ENCODE data around the gene CD300LG. TPM values are rescaled to one million over a fixed set of nuclear protein-coding genes. Genes with fewer than 3 reads are reported as not detected.

The CD300LG gene
- total RNA-seq, 1 experiment from 2014 or later, result not detected

GRCh38 chr17:43871946-43872690 is 25.1 kb downstream of the CD300LG start:
- DNase-seq, result no peak
- peaks cover 9% of the 10 kb centered on the region for H3K9me3 Mint-ChIP-seq (ENCODE audit: unreplicated experiment)
- H3K27ac Mint-ChIP-seq (ENCODE audit: unreplicated experiment), result no peak overlapping the region
- CTCF ChIA-PET, result no interaction called here
- POLR2A ChIA-PET, result no interaction called here
- no peaks in the 10 kb centered on the region for H3K36me3 ChIP-seq (ENCODE audit: control insufficient read depth, insufficient read depth, low read length)
- H3K4me1 Mint-ChIP-seq (ENCODE audit: low read depth, unreplicated experiment), result peaks cover 6% of the 10 kb centered on the region
- H3K36me3 Mint-ChIP-seq (ENCODE audit: insufficient read depth, unreplicated experiment), result no peaks in the 10 kb centered on the region
- BruUV-seq (replicated peaks), result no TSS peak
- H3K4me3 Mint-ChIP-seq (ENCODE audit: unreplicated experiment), result peak overlapping the region; percentile 27
- no peaks in the 10 kb centered on the region for H3K4me1 ChIP-seq
- peaks cover 10% of the 10 kb centered on the region for H3K27me3 Mint-ChIP-seq (ENCODE audit: insufficient read depth, unreplicated experiment)
- no peaks in the 10 kb centered on the region for H3K27me3 ChIP-seq (replicated peaks; ENCODE audit: control insufficient read depth, insufficient read depth, low read length)
- H3K4me3 ChIP-seq (ENCODE audit: low read depth, low read length), result no peak overlapping the region
- intact Hi-C loops (cut with micrococcal nuclease; ENCODE audit: unreplicated experiment), result no loop called here
- no peak for TF ChIP-seq CTCF (IDR thresholded peaks at IDR 0.05; ENCODE audit: insufficient read depth in 1 of 2, low read depth in 1 of 2, low read length in 1 of 2, severe bottlenecking in 1 of 2, unreplicated experiment in 1 of 2)
- no peaks in the 10 kb centered on the region for H3K9me3 ChIP-seq

- Histone ChIP-seq H3K9me3 (no peaks in the 10 kb centered on the region), H3K27me3 (replicated peaks; ENCODE audit: control insufficient read depth, insufficient read depth, low read length) (no peaks in the 10 kb centered on the region), H3K36me3 (ENCODE audit: control insufficient read depth, insufficient read depth, low read length) (no peaks in the 10 kb centered on the region), H3K4me3 (ENCODE audit: low read depth, low read length) (no peak overlapping the region), H3K4me1 (no peaks in the 10 kb centered on the region)
- POLR2A ChIA-PET, result no interaction called here
- H3K4me1 Mint-ChIP-seq (ENCODE audit: low read depth, unreplicated experiment), result peaks cover 6% of the 10 kb centered on the region
- no peaks in the 10 kb centered on the region for H3K36me3 Mint-ChIP-seq (ENCODE audit: insufficient read depth, unreplicated experiment)
- H3K27ac Mint-ChIP-seq (ENCODE audit: unreplicated experiment), result no peak overlapping the region
- peaks cover 7% of the 10 kb centered on the region for H3K27me3 Mint-ChIP-seq (ENCODE audit: insufficient read depth, unreplicated experiment)
- CTCF ChIA-PET, result no interaction called here
- TF ChIP-seq CTCF (IDR thresholded peaks at IDR 0.05; ENCODE audit: insufficient read depth in 1 of 2, low read depth in 1 of 2, low read length in 1 of 2, severe bottlenecking in 1 of 2, unreplicated experiment in 1 of 2), result peak in 1 of 2 experiments; percentile 25
- H3K4me3 Mint-ChIP-seq (ENCODE audit: unreplicated experiment), result no peak overlapping the region
- DNase-seq, result no peak
- peaks cover 9% of the 10 kb centered on the region for H3K9me3 Mint-ChIP-seq (ENCODE audit: unreplicated experiment)
- BruUV-seq (replicated peaks), result no TSS peak
- intact Hi-C loops (cut with micrococcal nuclease; ENCODE audit: unreplicated experiment), result no loop called here
These were observed 26.1 kb downstream of the CD300LG start for GRCh38 chr17:43873091-43873490.

GRCh38 chr17:43873815-43874214 is 26.8 kb downstream of the CD300LG start:
- CTCF ChIA-PET, result no interaction called here
- H3K4me3 Mint-ChIP-seq (ENCODE audit: unreplicated experiment), result no peak overlapping the region
- no peaks in the 10 kb centered on the region for H3K27me3 ChIP-seq (replicated peaks; ENCODE audit: control insufficient read depth, insufficient read depth, low read length)

More at GRCh38 chr17:43873815-43874214, 26.8 kb downstream of the CD300LG start:
- POLR2A ChIA-PET, result no interaction called here
- no TSS peak for BruUV-seq (replicated peaks)
- intact Hi-C loops (cut with micrococcal nuclease; ENCODE audit: unreplicated experiment), result no loop called here
- no peak for DNase-seq
- Mint-ChIP-seq H3K4me1 (ENCODE audit: low read depth, unreplicated experiment) (peaks cover 9% of the 10 kb centered on the region), H3K36me3 (ENCODE audit: insufficient read depth, unreplicated experiment) (no peaks in the 10 kb centered on the region), H3K27me3 (ENCODE audit: insufficient read depth, unreplicated experiment) (peaks cover under 1% of the 10 kb centered on the region), H3K9me3 (ENCODE audit: unreplicated experiment) (peaks cover 2% of the 10 kb centered on the region), H3K27ac (ENCODE audit: unreplicated experiment) (no peak overlapping the region)
- Histone ChIP-seq H3K36me3 (ENCODE audit: control insufficient read depth, insufficient read depth, low read length) (no peaks in the 10 kb centered on the region), H3K4me3 (ENCODE audit: low read depth, low read length) (no peak overlapping the region), H3K4me1 (peaks cover 6% of the 10 kb centered on the region), H3K9me3 (no peaks in the 10 kb centered on the region)
- TF ChIP-seq CTCF (IDR thresholded peaks at IDR 0.05; ENCODE audit: insufficient read depth in 1 of 2, low read depth in 1 of 2, low read length in 1 of 2, severe bottlenecking in 1 of 2, unreplicated experiment in 1 of 2), result no peak

Measured in Caco-2 (cell line).